Measurements from ENCODE around the gene CIAO2B. TPM values are rescaled to one million over a fixed set of nuclear protein-coding genes. Genes with fewer than 3 reads are reported as not detected.

CIAO2B gene
- total RNA-seq = 10 to 100 TPM; 59.2 to 67.0 (median 63.7) TPM

GRCh38 chr16:66934138-66934838 lies at the start of gene CIAO2B:
Gene CIAO2B (minus strand): TSS chr16:66934402. CDS start chr16:66934364, 38 bp downstream.
- TF ChIP-seq, protein P1, sequence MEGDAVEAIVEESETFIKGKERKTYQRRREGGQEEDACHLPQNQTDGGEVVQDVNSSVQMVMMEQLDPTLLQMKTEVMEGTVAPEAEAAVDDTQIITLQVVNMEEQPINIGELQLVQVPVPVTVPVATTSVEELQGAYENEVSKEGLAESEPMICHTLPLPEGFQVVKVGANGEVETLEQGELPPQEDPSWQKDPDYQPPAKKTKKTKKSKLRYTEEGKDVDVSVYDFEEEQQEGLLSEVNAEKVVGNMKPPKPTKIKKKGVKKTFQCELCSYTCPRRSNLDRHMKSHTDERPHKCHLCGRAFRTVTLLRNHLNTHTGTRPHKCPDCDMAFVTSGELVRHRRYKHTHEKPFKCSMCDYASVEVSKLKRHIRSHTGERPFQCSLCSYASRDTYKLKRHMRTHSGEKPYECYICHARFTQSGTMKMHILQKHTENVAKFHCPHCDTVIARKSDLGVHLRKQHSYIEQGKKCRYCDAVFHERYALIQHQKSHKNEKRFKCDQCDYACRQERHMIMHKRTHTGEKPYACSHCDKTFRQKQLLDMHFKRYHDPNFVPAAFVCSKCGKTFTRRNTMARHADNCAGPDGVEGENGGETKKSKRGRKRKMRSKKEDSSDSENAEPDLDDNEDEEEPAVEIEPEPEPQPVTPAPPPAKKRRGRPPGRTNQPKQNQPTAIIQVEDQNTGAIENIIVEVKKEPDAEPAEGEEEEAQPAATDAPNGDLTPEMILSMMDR (IDR thresholded peaks at IDR 0.05; ENCODE audit: low read depth) = no peak

DNA sequence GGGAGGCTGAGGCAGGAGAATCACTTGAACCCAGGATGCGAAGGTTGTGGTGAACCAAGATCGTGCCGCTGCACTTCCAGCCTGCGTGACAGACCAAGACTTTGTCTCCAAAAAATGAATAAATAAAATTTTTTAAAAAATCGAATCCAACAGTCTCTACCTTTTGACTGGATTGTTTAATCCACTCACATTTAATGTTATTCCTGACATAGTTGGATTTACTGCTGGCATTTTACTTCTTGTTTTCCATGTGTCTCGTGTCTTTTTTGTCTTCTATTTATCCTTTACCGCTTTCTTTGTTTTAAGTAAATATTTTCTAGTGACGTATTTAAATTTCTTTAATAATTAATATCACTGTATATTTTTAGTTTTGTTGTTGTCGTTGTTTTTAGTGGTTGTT lies 48.8 kb upstream of the CIAO2B start:
- TF ChIP-seq, protein P1 (IDR thresholded peaks at IDR 0.05; ENCODE audit: low read depth) = no peak

- TF ChIP-seq, protein P1 (IDR thresholded peaks at IDR 0.05; ENCODE audit: low read depth) = no peak
Measured at GRCh38 chr16:66979011-66979717, 45.0 kb upstream of the CIAO2B start.

DNA sequence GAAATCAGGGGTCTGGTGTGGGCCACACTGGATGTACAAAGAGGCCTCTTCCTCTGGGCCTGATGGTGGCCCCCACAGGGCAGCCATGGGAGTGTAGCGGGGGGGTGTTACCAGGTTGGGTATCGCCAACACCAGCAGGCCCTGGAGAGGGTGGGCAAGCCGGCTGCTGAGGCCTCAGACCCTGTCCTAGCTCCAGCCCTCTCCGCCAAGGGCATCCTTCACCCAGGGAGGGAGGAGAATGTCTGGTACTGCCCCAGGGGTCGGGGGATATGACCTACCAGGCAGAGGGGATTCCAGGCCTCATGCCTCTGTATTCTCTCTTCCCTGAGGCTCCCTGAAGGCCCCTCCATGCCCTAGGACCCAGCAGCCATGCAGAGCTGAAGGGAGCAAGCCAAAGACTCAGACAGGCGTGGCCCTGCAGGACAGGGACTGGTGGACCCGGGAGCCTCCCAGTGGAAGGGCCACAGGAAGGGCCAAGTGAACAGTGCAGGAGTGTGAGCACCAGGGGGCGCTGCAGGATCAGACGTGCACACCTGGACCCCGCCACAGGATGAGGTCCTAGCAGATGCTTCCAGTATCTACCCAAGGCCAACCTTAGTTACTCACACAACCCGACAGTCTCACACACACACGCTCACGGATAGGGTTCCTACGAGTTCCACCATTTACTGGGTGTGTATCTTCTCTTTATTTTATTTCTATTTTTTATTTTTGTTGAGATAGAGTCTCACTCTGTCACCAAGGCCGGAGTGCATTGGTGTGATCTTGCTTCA lies 43.3 kb upstream of the CIAO2B start:
- TF ChIP-seq, protein P1 (IDR thresholded peaks at IDR 0.05; ENCODE audit: low read depth) = no peak

- TF ChIP-seq, protein P1 (IDR thresholded peaks at IDR 0.05; ENCODE audit: low read depth) = no peak
Measured at GRCh38 chr16:66976746-66977145, 42.5 kb upstream of the CIAO2B start.

- TF ChIP-seq, protein P1 (IDR thresholded peaks at IDR 0.05; ENCODE audit: low read depth) = no peak
Measured at GRCh38 chr16:66975302-66975893, 41.2 kb upstream of the CIAO2B start.

All from subcutaneous adipose tissue (tissue), 4 donors.